IMR-90 (cell line): ENCODE measurements around the gene DERL3. TPM values are rescaled to one million over a fixed set of nuclear protein-coding genes. Genes with fewer than 3 reads are reported as not detected.

Source experiments
- ATAC-seq: fragments of 200-7000 bp; cut with Tn5 transposase; 2 replicates; pipeline ENCODE4 v1.9.1; 2020; ENCODE audit warnings: low read depth, mild to moderate bottlenecking, moderate library complexity
- BruUV-seq: library from RNA; stranded (reverse); fragments of 400-500 nt; replicated peaks from 2 replicates; lab custom pipeline; 2021; lab: Mats Ljungman, UMichigan
- CTCF ChIA-PET: fragments of 300-600 bp; formaldehyde crosslinking; extraction: SDS; loops from one replicate; lab custom pipeline; 2021; ENCODE audit warnings: antibody characterized with exemption; lab: Yijun Ruan, JAX
- POLR2A ChIA-PET: fragments of 300-600 bp; sonication (Branson Sonifier 250); formaldehyde crosslinking; loops from one replicate; lab custom pipeline; 2022; ENCODE audit warnings: antibody characterized with exemption; ENCODE audit not compliant: unreplicated experiment; lab: Charles Lee
- DNase-seq: peaks from one replicate; pipeline ENCODE4 v3.0.0; 2013
- H2AFZ ChIP-seq: replicated peaks from 2 replicates; pipeline ENCODE3; 2013; ENCODE audit warnings: low read length, mild to moderate bottlenecking; ENCODE audit not compliant: poor library complexity
- H2AK5ac ChIP-seq: 2 replicates; pipeline ENCODE4 v1.6.1; 2013; ENCODE audit warnings: low read depth, low read length, inconsistent platforms
- H2AK9ac ChIP-seq: replicated peaks from 2 replicates; pipeline ENCODE3; 2013; ENCODE audit warnings: mild to moderate bottlenecking, low read depth, low read length, moderate library complexity; ENCODE audit not compliant: poor library complexity
- H2BK120ac ChIP-seq: 2 replicates; pipeline ENCODE4 v1.6.1; 2013; ENCODE audit warnings: low read depth, low read length, inconsistent platforms
- H2BK15ac ChIP-seq: 3 replicates; pipeline ENCODE4 v1.6.1; 2013; ENCODE audit warnings: low read depth, low read length, inconsistent platforms
- H2BK20ac ChIP-seq: 2 replicates; pipeline ENCODE4 v1.6.1; 2013; ENCODE audit warnings: low read depth, mild to moderate bottlenecking, inconsistent platforms, low read length, moderate library complexity
- H2BK5ac ChIP-seq: 2 replicates; pipeline ENCODE4 v1.6.1; 2013; ENCODE audit warnings: mild to moderate bottlenecking, low read depth, low read length, inconsistent platforms; ENCODE audit not compliant: poor library complexity, severe bottlenecking
- H3K14ac ChIP-seq: replicated peaks from 2 replicates; pipeline ENCODE4 v1.6.1; 2013; ENCODE audit warnings: low read depth, low read length, inconsistent platforms
- H3K18ac ChIP-seq: 2 replicates; pipeline ENCODE4 v1.6.1; 2013; ENCODE audit warnings: low read depth, low read length, control low read depth
- H3K23ac ChIP-seq: 2 replicates; pipeline ENCODE4 v1.6.1; 2013; ENCODE audit warnings: low read depth, low read length, inconsistent platforms
- H3K27ac ChIP-seq: 2 replicates; pipeline ENCODE4 v1.5.1; 2013; ENCODE audit warnings: mild to moderate bottlenecking, control low read depth, low read length; ENCODE audit not compliant: insufficient read depth
- H3K27me3 ChIP-seq: 2 replicates; pipeline ENCODE4 v1.6.1; 2013; ENCODE audit warnings: low read length; ENCODE audit not compliant: control insufficient read depth, insufficient read depth
- H3K36me3 ChIP-seq: 2 replicates; pipeline ENCODE4 v1.6.1; 2013; ENCODE audit warnings: low read length, mixed read lengths; ENCODE audit not compliant: control insufficient read depth, insufficient read depth
- H3K4ac ChIP-seq: 2 replicates; pipeline ENCODE4 v1.6.1; 2013; ENCODE audit warnings: low read depth, low read length, inconsistent platforms
- H3K4me1 ChIP-seq: 2 replicates; pipeline ENCODE4 v1.6.1; 2013; ENCODE audit warnings: low read length, mixed read lengths; ENCODE audit not compliant: control insufficient read depth, insufficient read depth
- H3K4me2 ChIP-seq: 2 replicates; pipeline ENCODE4 v1.6.1; 2013; ENCODE audit warnings: low read depth, mild to moderate bottlenecking, control low read depth, low read length, moderate library complexity
- H3K4me3 ChIP-seq: 2 replicates; pipeline ENCODE4 v1.5.1; 2013; ENCODE audit warnings: low read depth, mild to moderate bottlenecking, control low read depth, low read length, moderate library complexity; ENCODE audit not compliant: insufficient read depth
- H3K56ac ChIP-seq: 2 replicates; pipeline ENCODE4 v1.6.1; 2013; ENCODE audit warnings: low read length, inconsistent platforms; ENCODE audit not compliant: insufficient read depth; ENCODE audit errors: extremely low read depth
- H3K79me1 ChIP-seq, 2 experiments: 2 replicates each; pipeline ENCODE4 v1.6.1; 2013; ENCODE audit warnings: low read length in 2 of 2, inconsistent platforms in 1 of 2, low read depth in 1 of 2
- H3K9ac ChIP-seq: 2 replicates; pipeline ENCODE4 v1.6.1; 2013; ENCODE audit warnings: low read depth, low read length, control low read depth
- H3K9me1 ChIP-seq: 2 replicates; pipeline ENCODE4 v1.6.1; 2013; ENCODE audit warnings: low read length, inconsistent platforms; ENCODE audit not compliant: insufficient read depth
- H3K9me3 ChIP-seq: 2 replicates; pipeline ENCODE4 v1.6.1; 2013; ENCODE audit warnings: low read length; ENCODE audit not compliant: control insufficient read depth, insufficient read depth
- H4K20me1 ChIP-seq: 2 replicates; pipeline ENCODE4 v1.6.1; 2013; ENCODE audit warnings: low read length, inconsistent platforms; ENCODE audit not compliant: insufficient read depth
- H4K5ac ChIP-seq: 2 replicates; pipeline ENCODE4 v1.6.1; 2013; ENCODE audit warnings: mild to moderate bottlenecking, low read depth, low read length, control low read depth
- H4K8ac ChIP-seq, 2 experiments: 2 replicates each; pipeline ENCODE4 v1.6.1; 2013; ENCODE audit warnings: low read depth in 2 of 2, low read length in 2 of 2, control low read depth in 1 of 2, inconsistent platforms in 1 of 2
- H4K91ac ChIP-seq: 2 replicates; pipeline ENCODE4 v1.6.1; 2013; ENCODE audit warnings: low read depth, low read length, inconsistent platforms; ENCODE audit not compliant: insufficient read depth
- BHLHE40 ChIP-seq: fragments of 150-350 bp; IDR thresholded peaks from 2 replicates; pipeline ENCODE4 v1.6.1; 2016; ENCODE audit warnings: mild to moderate bottlenecking, low read depth, low read length
- CHD1 ChIP-seq: IDR thresholded peaks from 2 replicates; pipeline ENCODE4 v1.6.1; 2012; ENCODE audit warnings: low read depth, low read length, improper control_type of control experiment
- CTCF ChIP-seq: conservative IDR thresholded peaks from 2 replicates; pipeline ENCODE4 v1.5.1; 2012; ENCODE audit warnings: mild to moderate bottlenecking, low read depth, low read length, improper control_type of control experiment
- FOS ChIP-seq: fragments of 150-350 bp; IDR thresholded peaks from 2 replicates; pipeline ENCODE4 v1.6.1; 2016; ENCODE audit warnings: low read depth, low read length
- MAFK ChIP-seq: IDR thresholded peaks from 2 replicates; pipeline ENCODE4 v1.6.1; 2012; ENCODE audit warnings: low read depth, low read length, improper control_type of control experiment
- MXI1 ChIP-seq: IDR thresholded peaks from 2 replicates; pipeline ENCODE4 v1.6.1; 2012; ENCODE audit warnings: low read depth, mild to moderate bottlenecking, low read length, moderate library complexity, borderline replicate concordance
- NFE2L2 ChIP-seq: fragments of 150-350 bp; IDR thresholded peaks from 2 replicates; pipeline ENCODE4 v1.6.1; 2016; ENCODE audit warnings: low read depth, mild to moderate bottlenecking, low read length
- RAD21 ChIP-seq: IDR thresholded peaks from 2 replicates; pipeline ENCODE4 v1.6.1; 2012; ENCODE audit warnings: low read length, improper control_type of control experiment
- RCOR1 ChIP-seq: IDR thresholded peaks from 2 replicates; pipeline ENCODE4 v1.6.1; 2012; ENCODE audit warnings: mild to moderate bottlenecking, low read length, improper control_type of control experiment; ENCODE audit not compliant: insufficient replicate concordance
- RFX5 ChIP-seq: IDR thresholded peaks from 2 replicates; pipeline ENCODE4 v1.8.0; 2012; ENCODE audit warnings: low read depth, mild to moderate bottlenecking, low read length, moderate library complexity
- SMC3 ChIP-seq: fragments of 150-350 bp; IDR thresholded peaks from 2 replicates; pipeline ENCODE4 v1.6.1; 2016; ENCODE audit warnings: low read depth, mild to moderate bottlenecking, antibody characterized with exemption, low read length, moderate library complexity
- WGBS, 2 experiments: methylation state at CpG; one replicate each; pipeline versions ENCODE4 v1.1.5 to v1.1.7; 2013; ENCODE audit warnings: missing lambda C conversion rate in 2 of 2; ENCODE audit not compliant: insufficient read length in 1 of 2; ENCODE audit errors: extremely low coverage in 2 of 2; 5-methylcytosine and 5-hydroxymethylcytosine counted together
- dilution Hi-C: fragments of 300-500 bp; cut with HindIII; formaldehyde crosslinking; loops from one replicate; pipeline ENCODE4 v1.14.3; 2018; ENCODE audit warnings: low sequenced_read_pairs; ENCODE audit not compliant: unreplicated experiment
- in situ Hi-C: fragments of 300-500 bp; cut with MboI; formaldehyde crosslinking; loops from 3 replicates; pipeline ENCODE4 v1.14.3; 2019; ENCODE audit warnings: low sequenced_read_pairs, inconsistent platforms, mixed read lengths
- intact Hi-C: fragments of 100-400 bp; cut with micrococcal nuclease; formaldehyde crosslinking; loops from 2 replicates; pipeline ENCODE4 v1.10.0; 2022
- polyA plus RNA-seq, 3 experiments: library from polyadenylated mRNA; depleted of rRNA; stranded (reverse); fragments of >200 nt; gene quantifications; 2 replicates each; pipeline ENCODE4 v1.2.3, GENCODE V29; 2012; ENCODE audit warnings: low replicate concordance in 1 of 3
- total RNA-seq: library from RNA; depleted of rRNA; stranded (reverse); fragments of >200 nt; gene quantifications from 2 replicates; pipeline ENCODE4 v1.2.3, GENCODE V29; 2012

Gene DERL3
- total and polyA plus RNA-seq, 2 of the 4 experiments (the other 2 are of a cell fraction): 0.18 to 0.62 TPM

GRCh38 chr22:23833911-23834317, 4.9 kb downstream of the DERL3 start:
- Histone ChIP-seq H3K4me2 (no peak overlapping the region), H3K18ac (no peak overlapping the region), H2BK5ac (no peak overlapping the region), H3K79me1 (peaks cover 7 to 40% of the 10 kb centered on the region in 2 experiments), H3K27me3 (no peaks in the 10 kb centered on the region), H4K8ac (no peak overlapping the region), H2AFZ (no peak overlapping the region), H3K27ac (no peak overlapping the region), H3K14ac (no peak overlapping the region), H3K4me3 (no peak overlapping the region), H3K9me1 (peaks cover 10% of the 10 kb centered on the region), H3K9me3 (peaks cover 3% of the 10 kb centered on the region; the same call in 1 of the 2 replicates), H4K91ac (no peak overlapping the region), H2BK120ac (no peak overlapping the region), H3K23ac (no peak overlapping the region), H3K56ac (no peak overlapping the region), H3K36me3 (peaks cover 56% of the 10 kb centered on the region), H2AK9ac (no peak overlapping the region), H3K9ac (no peak overlapping the region), H2BK20ac (no peak overlapping the region), H2BK15ac (no peak overlapping the region), H4K5ac (no peak overlapping the region), H3K4me1 (peaks cover 6% of the 10 kb centered on the region), H3K4ac (no peak overlapping the region), H2AK5ac (no peak overlapping the region), H4K20me1 (peaks cover 43% of the 10 kb centered on the region)
- intact Hi-C loops (no loop called here), in situ Hi-C loops (no loop called here), dilution Hi-C loops (no loop called here)
- WGBS, 2 experiments: no CpG with 5 or more reads among the region's 13 CpGs
- ATAC-seq (no peak), DNase-seq (no peak)
- no peak for TF ChIP-seq MAFK
- TF ChIP-seq CHD1: no peak
- no peak for TF ChIP-seq RAD21
- TF ChIP-seq MXI1: no peak
- TF ChIP-seq SMC3: no peak
- TF ChIP-seq FOS: no peak
- TF ChIP-seq RCOR1: no peak
- no peak for TF ChIP-seq RFX5
- no peak for TF ChIP-seq BHLHE40
- no peak for TF ChIP-seq CTCF
- TF ChIP-seq NFE2L2: no peak
- ChIA-PET POLR2A (no interaction called here), CTCF (no interaction called here)
- no TSS peak for BruUV-seq
